GM23248 (cell line): Measurements from ENCODE around the gene VASN.

Experiments
- EZH2 ChIP-seq: fragments of 200-600 bp; sonication (generic); IDR thresholded peaks from 2 replicates; pipeline ENCODE4 v1.6.1; 2018; ENCODE audit warnings: antibody characterized with exemption, mild to moderate bottlenecking; ENCODE audit not compliant: insufficient read depth, poor library complexity, severe bottlenecking
- EZH2phosphoT487 ChIP-seq: fragments of 200-600 bp; sonication (generic); IDR thresholded peaks from 2 replicates; pipeline ENCODE4 v1.6.1; 2018; ENCODE audit warnings: antibody characterized with exemption, moderate library complexity, mild to moderate bottlenecking, low read depth; ENCODE audit not compliant: insufficient read depth

DNA sequence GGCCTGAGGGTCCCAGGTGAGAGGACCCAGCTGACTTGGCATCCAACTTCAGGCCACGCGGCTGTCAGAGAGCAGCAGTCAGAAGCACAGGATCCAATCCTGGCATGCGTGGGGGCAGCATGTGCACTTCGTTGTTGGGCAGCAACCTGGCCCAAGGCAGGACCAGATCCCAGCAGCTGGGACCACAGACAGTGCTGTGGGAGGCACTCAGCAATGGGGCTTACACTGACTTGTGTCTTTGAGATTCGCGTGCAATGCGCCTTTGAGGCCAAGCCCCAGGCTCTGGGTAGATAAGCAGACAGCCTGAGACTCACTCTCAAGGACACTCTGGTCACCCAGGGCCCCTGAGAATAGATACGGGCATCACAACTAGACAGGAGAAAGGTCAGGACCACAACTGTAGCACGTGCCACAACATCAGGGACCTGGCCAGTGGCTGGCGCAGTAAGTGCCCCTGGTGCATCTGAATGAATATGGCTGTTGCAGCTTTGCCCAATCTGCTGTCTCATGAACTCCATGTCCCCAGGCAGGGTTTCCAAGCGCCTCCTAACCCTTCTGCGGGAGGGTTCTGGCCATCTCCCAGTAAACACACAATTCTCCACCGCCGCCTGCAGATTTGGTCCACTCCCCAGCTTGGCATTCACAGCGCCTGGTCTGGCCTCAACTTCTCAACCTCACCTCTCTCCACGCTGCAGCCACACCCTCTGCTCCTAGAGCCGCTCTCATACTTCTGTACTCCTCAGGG, 23.7 kb upstream of the VASN start:
- TF ChIP-seq EZH2phosphoT487: no peak
- no peak for TF ChIP-seq EZH2
